ENCODE results near the gene EXOC3.
"Not testable (repeated sequence)": the region's sequence is repeated elsewhere in the genome, so short reads cannot be mapped to it uniquely, and the experiment has no call there.

EXOC3 gene

DNA sequence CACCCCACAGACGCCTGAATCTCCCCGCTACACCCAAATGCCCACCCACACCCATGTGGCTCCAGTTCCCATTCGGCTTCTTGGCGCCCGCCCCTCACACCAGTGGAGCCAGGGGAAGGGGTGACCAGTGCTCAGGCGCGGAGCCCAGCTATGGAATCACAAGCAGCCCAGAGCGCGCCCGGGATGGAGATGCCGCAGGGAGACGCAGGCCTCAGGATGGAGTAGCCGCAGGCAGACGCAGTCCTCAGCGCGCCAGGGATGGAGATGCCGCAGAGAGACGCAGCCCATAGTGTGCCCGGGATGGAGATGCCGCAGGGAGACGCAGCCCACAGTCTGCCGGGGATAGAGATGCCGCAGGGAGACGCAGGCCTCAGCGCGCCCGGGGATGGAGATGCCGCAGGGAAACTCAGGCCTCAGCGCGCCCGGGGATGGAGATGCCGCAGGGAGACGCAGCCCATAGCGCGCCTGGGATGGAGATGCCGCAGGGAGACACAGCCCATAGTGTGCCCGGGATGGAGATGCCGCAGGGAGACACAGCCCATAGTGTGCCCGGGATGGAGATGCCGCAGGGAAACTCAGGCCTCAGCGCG is 65.1 kb downstream of the EXOC3 start:
- DNase-seq = not testable (repeated sequence)

DNA sequence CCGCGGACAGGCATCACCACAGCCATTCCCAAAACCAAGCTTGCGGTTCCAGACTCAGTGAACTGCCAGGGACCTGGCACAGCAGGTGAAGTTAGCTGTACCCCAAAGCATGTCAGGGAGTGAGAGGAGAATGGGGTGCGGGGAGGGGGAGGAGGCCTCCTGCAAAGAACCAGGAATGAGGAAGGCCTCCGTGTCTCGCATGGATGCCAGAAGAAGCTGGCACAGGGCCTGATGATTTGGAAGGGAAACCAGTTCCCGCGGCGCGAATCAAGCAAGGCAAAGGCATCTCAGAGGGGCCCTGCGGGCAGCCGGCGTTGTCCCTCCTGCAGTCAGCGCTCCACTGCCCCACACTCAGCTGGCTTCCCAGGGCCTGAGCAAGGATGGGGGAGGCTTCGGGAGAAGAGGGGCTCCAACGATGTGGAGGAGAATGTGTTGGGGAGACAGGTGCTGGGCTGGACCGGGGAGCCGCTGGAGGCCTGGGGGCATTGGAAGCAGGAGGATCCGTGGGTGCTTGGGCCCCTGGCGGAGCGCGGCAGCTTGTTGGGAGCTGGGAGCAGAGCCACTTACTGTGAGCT is 66.7 kb downstream of the EXOC3 start:
- DNase-seq = no peak

DNA sequence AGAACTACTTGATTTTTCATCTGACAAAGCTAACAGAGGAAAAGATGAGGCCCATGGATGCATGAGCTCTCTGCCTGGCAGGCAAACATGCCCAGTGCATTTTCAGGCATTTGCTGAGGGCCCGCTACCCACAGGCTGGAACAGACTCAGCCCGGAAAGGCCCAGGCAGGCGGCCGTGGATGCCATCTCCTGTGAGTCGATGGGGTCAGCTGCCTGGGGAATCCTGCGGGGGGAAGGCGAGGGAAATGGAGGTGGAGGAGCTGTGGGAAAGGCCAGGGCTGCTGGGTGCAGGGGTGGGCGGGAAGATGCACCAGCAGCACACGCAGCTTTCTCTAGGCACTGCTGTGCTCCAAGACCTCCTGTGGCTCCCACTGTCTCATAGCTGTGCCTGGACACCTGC is 67.5 kb downstream of the EXOC3 start:
- DNase-seq = no peak

DNA sequence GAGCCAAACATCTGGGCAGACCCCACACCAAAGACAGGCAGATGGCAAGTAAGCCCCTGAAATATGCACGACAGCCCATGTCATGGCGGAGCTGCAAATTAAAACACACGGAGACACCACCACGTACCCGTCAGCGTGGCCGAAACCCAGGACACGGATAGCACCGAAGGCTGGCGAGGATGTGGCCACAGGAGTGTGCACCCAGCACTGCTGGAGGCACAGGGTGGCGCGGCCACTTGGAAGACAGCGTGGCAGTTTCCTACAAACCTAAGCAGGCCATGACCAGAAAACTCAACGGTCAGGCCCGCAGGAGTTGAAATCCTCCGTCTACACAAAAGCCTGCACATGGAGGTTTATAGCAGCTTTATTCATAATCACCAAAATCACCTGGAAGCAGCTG is 68.5 kb downstream of the EXOC3 start:
- DNase-seq = no peak

DNA sequence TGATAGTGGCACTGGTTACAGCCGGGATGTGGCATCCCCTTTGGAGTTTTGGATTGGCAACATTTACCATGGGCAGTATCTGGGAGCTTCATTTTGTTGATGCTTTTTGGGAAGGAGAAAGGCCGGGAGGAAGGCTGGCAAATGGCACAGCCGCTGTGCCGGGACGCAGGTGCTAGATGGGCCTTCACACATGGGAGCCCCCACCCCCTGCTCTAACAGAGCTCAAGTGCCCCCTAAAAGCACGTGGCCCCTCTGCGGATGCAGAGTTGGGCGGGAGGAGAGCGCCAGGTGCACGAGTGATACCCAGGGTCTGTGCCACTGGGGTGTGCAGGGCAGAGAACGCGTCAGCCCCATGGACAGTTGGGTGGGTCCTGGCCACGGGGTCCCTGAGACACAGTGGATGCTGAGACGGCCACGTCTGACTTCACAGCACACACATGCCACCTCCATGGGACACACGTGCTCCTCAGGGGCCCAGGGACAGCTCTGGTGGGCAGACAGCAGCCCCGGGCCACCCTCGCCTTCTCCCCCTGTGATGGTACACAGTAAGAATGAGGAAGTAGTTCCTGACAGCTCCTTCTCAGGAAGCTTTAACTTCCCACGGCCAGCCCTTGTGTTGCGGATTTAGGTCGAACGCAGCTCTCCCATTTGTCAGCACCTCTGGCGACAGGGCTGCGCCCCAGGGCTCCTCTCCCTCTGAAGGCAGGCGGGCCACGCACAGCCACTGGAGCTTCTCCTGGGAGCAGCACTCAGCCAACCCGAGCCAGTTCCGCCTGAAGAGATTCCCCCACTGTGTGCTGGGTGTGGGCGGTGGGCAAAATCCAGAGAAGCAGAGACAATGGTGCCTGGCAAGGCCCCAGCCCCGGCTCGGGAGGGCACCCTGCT is 70.5 kb downstream of the EXOC3 start:
- no peak for DNase-seq

DNA sequence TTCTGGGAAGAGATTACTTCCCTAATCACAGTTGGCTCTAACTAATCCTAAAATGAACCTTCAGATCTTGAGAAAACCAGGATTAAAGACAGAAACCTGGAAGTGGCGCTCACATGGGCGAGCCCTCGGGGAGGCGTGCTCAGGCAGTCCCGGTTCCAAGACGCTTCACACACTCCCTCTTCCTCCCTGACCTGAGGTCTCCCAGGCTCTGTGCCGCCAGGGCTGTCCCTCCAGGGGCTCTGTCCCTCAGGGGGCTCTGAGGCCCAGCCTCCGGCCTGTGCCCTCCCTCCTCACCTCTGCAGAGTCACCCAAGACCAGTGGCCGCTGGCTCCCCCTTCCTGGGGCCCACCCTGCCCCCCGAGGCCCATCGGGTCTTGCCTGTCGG is 71.1 kb downstream of the EXOC3 start:
- DNase-seq = no peak

DNA sequence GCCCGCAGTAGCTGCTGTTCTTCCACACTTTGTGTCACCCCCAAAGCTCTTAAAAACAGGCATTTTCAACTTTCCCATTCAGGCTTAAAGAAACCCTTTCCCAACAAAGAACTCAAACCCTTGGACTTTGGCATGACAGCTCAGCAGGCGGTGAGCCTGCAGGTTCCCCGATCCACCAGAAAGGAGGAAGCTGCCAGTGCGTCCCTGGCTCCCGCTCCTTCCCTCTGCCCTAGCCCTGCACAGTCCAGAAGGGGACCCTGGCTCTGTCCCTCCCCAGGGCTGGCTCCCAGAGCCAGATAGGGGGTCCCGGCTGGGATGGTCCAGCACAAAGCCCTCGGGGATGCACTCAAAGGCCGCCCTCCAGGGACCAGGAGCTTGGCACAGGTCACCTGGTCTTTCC is 71.7 kb downstream of the EXOC3 start:
- DNase-seq = no peak

DNA sequence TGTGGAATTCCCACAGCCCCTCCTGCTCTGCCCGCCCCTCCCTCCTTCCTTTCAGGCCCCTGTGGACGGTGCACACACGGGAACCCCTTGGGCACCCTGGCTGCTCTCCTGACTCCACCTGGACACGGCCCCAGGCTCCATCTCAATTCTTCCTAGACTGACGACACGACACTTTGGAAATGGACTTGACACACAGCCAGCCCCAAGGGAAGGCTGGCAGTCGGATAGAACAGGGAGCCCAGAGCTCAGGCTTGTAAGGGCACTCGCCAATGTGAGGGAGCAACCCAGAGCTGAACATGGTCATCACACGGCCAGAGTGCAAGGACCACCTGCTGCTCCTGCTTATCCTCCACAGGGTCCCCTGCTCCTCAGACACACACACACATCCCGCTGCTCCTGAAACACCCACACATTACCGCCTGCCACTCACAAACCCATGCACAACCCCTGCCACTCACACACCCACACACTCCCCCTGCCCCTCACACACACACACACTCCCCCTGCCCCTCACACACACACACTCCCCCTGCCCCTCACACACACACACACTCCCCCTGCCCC is 72.4 kb downstream of the EXOC3 start:
- no peak for DNase-seq

DNA sequence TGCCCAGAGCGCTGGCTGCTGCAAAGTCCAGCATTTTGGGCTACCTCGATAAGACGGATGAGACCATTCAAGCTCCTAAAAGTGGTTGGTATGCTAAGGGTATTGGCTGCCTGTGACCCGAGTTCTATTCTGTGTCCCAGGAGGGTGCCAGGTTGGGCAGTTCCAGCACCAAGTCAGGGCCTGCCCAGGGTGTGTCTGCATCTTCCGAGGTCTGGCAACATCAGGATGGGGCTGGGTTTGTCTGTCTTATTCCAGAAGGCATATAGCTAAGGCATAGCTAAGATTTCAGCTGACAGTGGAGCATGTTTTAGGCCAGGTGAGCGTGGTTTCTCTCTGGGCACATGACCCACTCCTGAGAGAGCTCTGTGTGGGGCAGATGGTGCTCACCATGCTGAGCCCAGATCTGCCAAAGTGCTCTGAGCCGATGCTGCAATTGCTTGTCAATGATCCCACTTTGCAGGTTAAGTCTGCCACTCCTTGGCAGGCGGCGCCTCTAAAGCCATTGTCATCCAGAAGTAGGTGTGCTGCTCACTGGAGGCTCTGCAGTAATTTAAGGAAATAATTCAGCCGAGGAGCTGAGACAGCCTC is 73.5 kb downstream of the EXOC3 start:
- DNase-seq = no peak
